K562 treated with DMSO at 1 percent for 12 hours (cell line): ENCODE data around the gene ZNF84. TPM values are rescaled to one million over a fixed set of nuclear protein-coding genes. Genes with fewer than 3 reads are reported as not detected.

Experiments used
- total RNA-seq: library from RNA; unstranded; fragments of 300-600 nt; gene quantifications from 2 replicates; pipeline ENCODE4 v1.2.3, GENCODE V29; 2022; ENCODE audit not compliant: insufficient read depth

ZNF84 gene
- 4.6 and 14.5 TPM in 2 replicates for total RNA-seq

GRCh38 chr12:133037207-133038005 lies at the start of gene ZNF84:
TSS of gene ZNF84 (plus strand) at chr12:133037509. CDS start at chr12:133041468, 3,959 bp downstream.

GRCh38 chr12:133080368-133081158 lies 43.3 kb downstream of the ZNF84 start, which contains the start of gene ZNF140:
TSS of gene ZNF140 (plus strand) at chr12:133080923. CDS start at chr12:133081321, 398 bp downstream.

Other genes starting within 250 kb of the ZNF84 start
- 8.9 and 24.8 TPM in 2 replicates for gene GOLGA3, start 208.6 kb upstream of the ZNF84 start, total RNA-seq
- gene CHFR, start 149.9 kb upstream of the ZNF84 start, total RNA-seq = 21.5 and 34.6 TPM in 2 replicates
- 0.33 and 0.89 TPM in 2 replicates for gene ZNF605, start 81.2 kb upstream of the ZNF84 start, total RNA-seq
- 5.1 and 8.6 TPM in 2 replicates for gene ZNF26, start 51.1 kb upstream of the ZNF84 start, total RNA-seq
- 2.3 and 7.4 TPM in 2 replicates for gene ZNF140, start 43.4 kb downstream of the ZNF84 start, total RNA-seq
- 0.79 TPM in 1 of 2 replicates, not detected in the other for gene ZNF891, start 92.8 kb downstream of the ZNF84 start, total RNA-seq
- gene ZNF10, start 93.1 kb downstream of the ZNF84 start, total RNA-seq = 0.85 and 7.1 TPM in 2 replicates
- 3.6 and 4.7 TPM in 2 replicates for gene ZNF268, start 144.0 kb downstream of the ZNF84 start, total RNA-seq
- gene ANHX, start 198.4 kb downstream of the ZNF84 start, total RNA-seq = not detected in 2 replicates